Measurements from ENCODE around the gene C6orf89.

The C6orf89 gene

DNA sequence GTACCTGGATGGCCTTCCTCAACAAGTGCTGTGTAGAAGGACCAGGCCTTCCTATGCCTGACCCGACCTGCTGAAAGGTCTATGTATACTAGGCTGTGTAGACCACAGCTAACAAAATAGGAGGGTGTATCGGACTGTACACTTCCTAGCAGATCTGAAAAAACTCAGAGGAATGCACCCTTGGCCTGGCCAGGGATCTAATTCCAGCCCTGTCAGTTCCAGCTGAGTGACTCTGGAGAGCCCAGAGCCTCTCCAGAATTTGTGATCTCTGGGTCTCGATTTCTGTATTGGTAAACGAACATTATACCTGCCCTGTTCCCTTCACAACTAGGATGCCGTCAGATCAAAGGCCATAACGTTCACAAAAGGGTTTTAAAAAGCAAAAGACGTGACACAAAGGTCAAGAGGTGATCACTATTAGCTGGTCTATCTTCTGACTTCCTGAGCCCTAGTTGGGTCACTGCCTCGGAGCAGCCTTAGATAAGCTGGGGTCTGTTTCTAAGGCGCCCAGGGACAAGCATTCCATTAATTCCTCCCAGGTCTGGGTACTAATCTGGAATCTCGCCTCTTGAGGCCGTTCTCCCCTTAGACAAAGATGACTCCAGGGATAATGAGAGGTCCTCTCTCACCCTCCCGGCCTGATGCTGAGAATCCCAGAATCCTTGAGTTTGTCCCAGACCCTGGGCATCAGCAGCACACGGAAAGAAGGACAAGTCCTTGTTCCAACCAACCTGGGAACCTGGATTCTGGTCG, 86.3 kb downstream of the C6orf89 start:
- Histone ChIP-seq H3K27me3 (ENCODE audit: insufficient read depth, poor library complexity, severe bottlenecking) (no peaks in the 10 kb centered on the region), H3K4me3 (replicated peaks; ENCODE audit: insufficient read depth, low read length) (no peak overlapping the region), H3K27ac (replicated peaks) (no peak overlapping the region)
- no peak for DNase-seq (ENCODE audit: low read depth in 1 of 2, low spot score in 1 of 2)
- no peak for TF ChIP-seq REST (IDR thresholded peaks at IDR 0.05; ENCODE audit: insufficient replicate concordance, low read depth)
- no peak for TF ChIP-seq GABPA (IDR thresholded peaks at IDR 0.05; ENCODE audit: low read depth)
- TF ChIP-seq CTCF (IDR thresholded peaks at IDR 0.05; ENCODE audit: insufficient read depth, low read length): no peak
- no peak for TF ChIP-seq SPI1 (IDR thresholded peaks at IDR 0.05; ENCODE audit: borderline replicate concordance, low read depth)
- no peak for TF ChIP-seq POLR2AphosphoS5 (IDR thresholded peaks at IDR 0.05; ENCODE audit: low read depth)

DNA sequence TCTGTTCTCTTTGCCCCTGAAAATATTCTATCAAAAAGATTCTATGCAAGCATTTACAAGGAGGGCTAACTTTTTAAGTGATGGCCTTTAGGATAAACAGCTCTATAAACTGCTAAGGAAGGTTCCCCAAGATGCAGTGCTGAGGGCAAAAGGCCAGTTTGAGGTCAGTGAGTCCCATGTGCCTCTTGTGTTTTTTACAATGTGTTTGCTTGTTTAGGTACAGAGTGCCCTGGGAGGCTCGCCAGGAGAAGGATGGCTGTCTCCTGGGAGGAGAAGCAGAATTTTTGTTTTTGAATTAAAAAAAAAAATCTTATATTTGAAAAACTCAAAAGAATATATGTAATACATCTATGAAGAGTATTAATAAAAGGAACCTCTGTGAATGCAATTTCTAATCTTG, 87.4 kb downstream of the C6orf89 start:
- no peak overlapping the region for H3K27ac ChIP-seq (replicated peaks)
- TF ChIP-seq SPI1 (IDR thresholded peaks at IDR 0.05; ENCODE audit: borderline replicate concordance, low read depth): no peak
- no peak for TF ChIP-seq CTCF (IDR thresholded peaks at IDR 0.05; ENCODE audit: insufficient read depth, low read length)
- TF ChIP-seq POLR2AphosphoS5 (IDR thresholded peaks at IDR 0.05; ENCODE audit: low read depth): no peak
- H3K4me3 ChIP-seq (replicated peaks; ENCODE audit: insufficient read depth, low read length): no peak overlapping the region
- no peaks in the 10 kb centered on the region for H3K27me3 ChIP-seq (ENCODE audit: insufficient read depth, poor library complexity, severe bottlenecking)
- no peak for DNase-seq (ENCODE audit: low read depth in 1 of 2, low spot score in 1 of 2)

GRCh38 chr6:36973647-36974046, 87.9 kb downstream of the C6orf89 start:
- no peak for DNase-seq (ENCODE audit: low read depth in 1 of 2, low spot score in 1 of 2)
- TF ChIP-seq SPI1 (IDR thresholded peaks at IDR 0.05; ENCODE audit: borderline replicate concordance, low read depth) (no peak), REST (IDR thresholded peaks at IDR 0.05; ENCODE audit: insufficient replicate concordance, low read depth) (no peak), GABPA (IDR thresholded peaks at IDR 0.05; ENCODE audit: low read depth) (no peak), POLR2AphosphoS5 (IDR thresholded peaks at IDR 0.05; ENCODE audit: low read depth) (no peak), CTCF (IDR thresholded peaks at IDR 0.05; ENCODE audit: insufficient read depth, low read length) (no peak)
- H3K27ac ChIP-seq (replicated peaks): no peak overlapping the region
- no peak overlapping the region for H3K4me3 ChIP-seq (replicated peaks; ENCODE audit: insufficient read depth, low read length)
- no peaks in the 10 kb centered on the region for H3K27me3 ChIP-seq (ENCODE audit: insufficient read depth, poor library complexity, severe bottlenecking)

Measured in HL-60 (cell line).